Fibroblast of skin of right biceps (primary cell): ENCODE results near the gene BNIP5.
"Not testable (repeated sequence)": the region's sequence is repeated elsewhere in the genome, so short reads cannot be mapped to it uniquely, and the experiment has no call there.

ENCODE experiments used
- DNase-seq: peaks from one replicate; pipeline ENCODE4 v3.0.0-alpha.2; 2013

BNIP5 gene

GRCh38 chr6:36364669-36365479, 28.2 kb upstream of the BNIP5 start:
- no peak for DNase-seq

GRCh38 chr6:36364061-36364635, 27.5 kb upstream of the BNIP5 start:
- DNase-seq = not testable (repeated sequence)

- not testable (repeated sequence) for DNase-seq
These were observed 26.7 kb upstream of the BNIP5 start for GRCh38 chr6:36363371-36363752.

- peak; percentile 22 for DNase-seq
These were observed 26.1 kb upstream of the BNIP5 start for GRCh38 chr6:36362551-36363370.

GRCh38 chr6:36361071-36361470, 24.4 kb upstream of the BNIP5 start:
- DNase-seq = no peak

- peak; percentile 76 for DNase-seq
These were observed 23.8 kb upstream of the BNIP5 start for GRCh38 chr6:36360241-36361054.

- DNase-seq = peak; percentile 39
These were observed 21.7 kb upstream of the BNIP5 start for GRCh38 chr6:36358226-36358915.

- DNase-seq = no peak
These were observed 21.2 kb upstream of the BNIP5 start for GRCh38 chr6:36357872-36358225.

GRCh38 chr6:36355819-36356218, 19.1 kb upstream of the BNIP5 start:
- no peak for DNase-seq

GRCh38 chr6:36353411-36353915, 16.8 kb upstream of the BNIP5 start:
- peak; percentile 77 for DNase-seq

GRCh38 chr6:36352477-36353157, 15.9 kb upstream of the BNIP5 start:
- DNase-seq = no peak

- peak; percentile 94 for DNase-seq
These were observed 14.2 kb upstream of the BNIP5 start for GRCh38 chr6:36350681-36351571.

- DNase-seq = peak; percentile 41
These were observed 13.4 kb upstream of the BNIP5 start for GRCh38 chr6:36350082-36350481.

- DNase-seq = no peak
These were observed 12.6 kb upstream of the BNIP5 start for GRCh38 chr6:36349240-36349639.

GRCh38 chr6:36347621-36348020, 10.9 kb upstream of the BNIP5 start:
- DNase-seq = no peak

- no peak for DNase-seq
These were observed 10.0 kb upstream of the BNIP5 start for GRCh38 chr6:36346486-36347273.

GRCh38 chr6:36345681-36346466, 9.2 kb upstream of the BNIP5 start:
- no peak for DNase-seq

GRCh38 chr6:36343109-36343680, 6.5 kb upstream of the BNIP5 start:
- no peak for DNase-seq
